K562 (cell line): ENCODE results near the gene TENM4. TPM values are rescaled to one million over a fixed set of nuclear protein-coding genes. Genes with fewer than 3 reads are reported as not detected.

Experiments used
- ATAC-seq: fragments of 200-7000 bp; cut with Tn5 transposase; 3 replicates; pipeline ENCODE4 v1.9.1; 2020; ENCODE audit warnings: moderate library complexity
- BruUV-seq: library from RNA; stranded (reverse); fragments of 400-500 nt; replicated peaks from 2 replicates; lab custom pipeline; 2021; lab: Mats Ljungman, UMichigan
- CTCF ChIA-PET: fragments of 300-600 bp; formaldehyde crosslinking; extraction: SDS; loops from one replicate; lab custom pipeline; 2021; ENCODE audit warnings: low intra/inter-chr PET ratio; lab: Yijun Ruan, JAX
- POLR2A ChIA-PET: fragments of 300-600, 350-650 bp; sonication (Branson Sonifier 250); formaldehyde crosslinking; extraction: SDS; loops from one replicate; lab custom pipeline; 2021; ENCODE audit warnings: antibody characterized with exemption, inconsistent platforms; lab: Yijun Ruan, JAX
- DNase-seq, 4 experiments: peaks; one replicate each; pipeline versions ENCODE4 v3.0.0 to v3.0.0-alpha.2; 2011 to 2018; ENCODE audit warnings: low spot score in 3 of 4, mixed read lengths in 3 of 4; ENCODE audit errors: extremely low read depth in 1 of 4
- FAIRE-seq: peaks from 2 replicates; lab custom pipeline; 2011; peaks lifted over from hg19 to GRCh38; lab: Jason Lieb, UNC
- H2AFZ ChIP-seq: 2 replicates; pipeline ENCODE4 v1.6.0; 2011; ENCODE audit warnings: low read depth, low read length, control low read depth, inconsistent platforms
- H3K27ac ChIP-seq: fragments of 200-600 bp; 3 replicates; pipeline ENCODE4 v1.8.0; 2011; ENCODE audit warnings: low read depth, mild to moderate bottlenecking, control low read depth, inconsistent platforms, low read length, moderate library complexity, mixed read lengths; ENCODE audit errors: extremely low read depth
- H3K27me3 ChIP-seq, 2 experiments: fragments of 300-600 bp in 1 of 2; 2 replicates in 1 of 2; 3 replicates in 1 of 2; pipeline versions ENCODE4 v1.6.0 to v1.8.0; 2011; ENCODE audit warnings: inconsistent platforms in 2 of 2, low read length in 2 of 2, mild to moderate bottlenecking in 1 of 2, mixed read lengths in 1 of 2, moderate library complexity in 1 of 2; ENCODE audit not compliant: control insufficient read depth in 2 of 2, insufficient read depth in 2 of 2
- H3K36me3 ChIP-seq: fragments of 300-600 bp; 3 replicates; pipeline ENCODE4 v1.8.0; 2011; ENCODE audit warnings: mild to moderate bottlenecking, low read length, inconsistent platforms; ENCODE audit not compliant: control insufficient read depth, insufficient read depth
- H3K4me1 ChIP-seq, 2 experiments: fragments of 200-600 bp in 1 of 2; replicated peaks in 1 of 2; 2 replicates in 1 of 2; 3 replicates in 1 of 2; pipeline versions ENCODE4 v1.5.1 to v1.8.0; 2011; ENCODE audit warnings: inconsistent platforms in 2 of 2, low read length in 2 of 2, mild to moderate bottlenecking in 1 of 2, mixed read lengths in 1 of 2, moderate library complexity in 1 of 2; ENCODE audit not compliant: control insufficient read depth in 2 of 2, insufficient read depth in 2 of 2
- H3K4me2 ChIP-seq: 2 replicates; pipeline ENCODE4 v1.6.1; 2011; ENCODE audit warnings: low read length, control low read depth, inconsistent platforms, mixed read lengths; ENCODE audit not compliant: insufficient read depth
- H3K4me3 ChIP-seq: fragments of 200-600 bp; sonication (generic), shearing (Covaris generic); 2 replicates; pipeline ENCODE4 v1.5.1; 2016; ENCODE audit warnings: control low read depth, inconsistent platforms
- H3K79me2 ChIP-seq: fragments of 200-600 bp; 3 replicates; pipeline ENCODE4 v1.8.0; 2011; ENCODE audit warnings: low read length, inconsistent platforms; ENCODE audit not compliant: control insufficient read depth, insufficient read depth
- H3K9ac ChIP-seq, 2 experiments: 2 replicates each; pipeline versions ENCODE4 v1.6.0 to v1.6.1; 2011; ENCODE audit warnings: low read depth in 2 of 2, low read length in 2 of 2, control low read depth in 1 of 2, inconsistent platforms in 1 of 2, mild to moderate bottlenecking in 1 of 2, mixed read lengths in 1 of 2; ENCODE audit not compliant: insufficient read depth in 1 of 2
- H3K9me1 ChIP-seq: one replicate; pipeline ENCODE4 v1.6.0; 2011; ENCODE audit warnings: inconsistent platforms, mild to moderate bottlenecking, low read length, moderate library complexity; ENCODE audit not compliant: control insufficient read depth, insufficient read depth
- H3K9me3 ChIP-seq: replicated peaks from 2 replicates; pipeline ENCODE4 v1.5.1; 2011; ENCODE audit warnings: low read depth, low read length, inconsistent platforms; ENCODE audit not compliant: control insufficient read depth, insufficient read depth
- H4K20me1 ChIP-seq: replicated peaks from 2 replicates; pipeline ENCODE4 v1.6.1; 2011; ENCODE audit warnings: low read length, inconsistent platforms, mixed read lengths; ENCODE audit not compliant: control insufficient read depth, insufficient read depth
- FOXA1 ChIP-seq: fragments of 450-650 bp; IDR thresholded peaks from 2 replicates; pipeline ENCODE4 v1.6.1; 2016; ENCODE audit warnings: mild to moderate bottlenecking, borderline replicate concordance
- HNRNPLL ChIP-seq: fragments of 200-400 bp; formaldehyde crosslinking; IDR thresholded peaks from 2 replicates; pipeline ENCODE4 v1.6.1; 2017; ENCODE audit warnings: low read length, low read depth, mild to moderate bottlenecking; ENCODE audit not compliant: poor library complexity, severe bottlenecking
- HNRNPUL1 ChIP-seq: fragments of 200-400 bp; formaldehyde crosslinking; IDR thresholded peaks from 2 replicates; pipeline ENCODE4 v1.6.1; 2017; ENCODE audit warnings: low read length
- IRF2 ChIP-seq: sonication (generic); formaldehyde crosslinking; IDR thresholded peaks from 2 replicates; pipeline ENCODE4 v1.8.1; 2022; ENCODE audit warnings: mild to moderate bottlenecking, missing genetic modification reagents
- TEAD4 ChIP-seq, 2 experiments: sonication (generic) in 1 of 2; formaldehyde crosslinking in 1 of 2; IDR thresholded peaks; 2 replicates each; pipeline versions ENCODE4 v1.6.1 to v1.8.0; 2012 to 2022; ENCODE audit warnings: borderline replicate concordance in 1 of 2, inconsistent platforms in 1 of 2, low read length in 1 of 2, mild to moderate bottlenecking in 1 of 2, missing genetic modification reagents in 1 of 2
- U2AF1 ChIP-seq: fragments of 200-400 bp; formaldehyde crosslinking; optimal IDR thresholded peaks from 2 replicates; pipeline ENCODE3; 2017; ENCODE audit warnings: mild to moderate bottlenecking, low read depth, low read length, moderate library complexity
- WGBS: fragments of 100-300 bp; shearing (Covaris generic); methylation state at CpG from one replicate; pipeline ENCODE4 v1.1.6; 2016; ENCODE audit warnings: low coverage, mixed read lengths; ENCODE audit not compliant: insufficient coverage; ENCODE audit errors: missing lambda C conversion rate; 5-methylcytosine and 5-hydroxymethylcytosine counted together
- in situ Hi-C: fragments of 300-500 bp; cut with MboI; formaldehyde crosslinking; loops from 4 replicates; pipeline ENCODE4 v1.15.0; 2018; ENCODE audit warnings: inconsistent platforms, mixed read lengths
- intact Hi-C: fragments of 100-400 bp; cut with micrococcal nuclease; formaldehyde crosslinking; loops from 2 replicates; pipeline ENCODE4 v1.14.2; 2022
- polyA plus RNA-seq, 8 experiments: library from polyadenylated mRNA; depleted of rRNA in 4 of 8; stranded (reverse) in 5 of 8; unstranded in 3 of 8; fragments of >200 nt; fragmentation: Nextera tagmentation in 2 of 8; fragmentation: Illumina TruSeq in 1 of 8; extraction: Ambion mirVana in 2 of 8; extraction: Trizol in 1 of 8; gene quantifications; 2 replicates each; pipeline versions ENCODE4 v1.2.1 to v1.2.3, GENCODE V29; 2011 to 2014; ENCODE audit warnings: inconsistent platforms in 1 of 8, missing spikeins in 1 of 8
- total RNA-seq, 7 experiments: library from RNA; depleted of rRNA in 6 of 7; stranded (reverse); fragments of >200 nt in 6 of 7; fragmentation: Illumina TruSeq in 2 of 7; extraction: Trizol in 2 of 7; gene quantifications; 2 replicates each; pipeline versions ENCODE4 v1.2.1 to v1.2.3, GENCODE V29; 2011 to 2021; ENCODE audit warnings: low replicate concordance in 1 of 7
- TF ChIP-seq, protein P1 (sequence below): fragments of 150-350 bp; IDR thresholded peaks from 2 replicates; pipeline ENCODE4 v1.6.1; 2014; ENCODE audit warnings: low read depth, mild to moderate bottlenecking, low read length, borderline replicate concordance

TENM4 gene
- total and polyA plus RNA-seq, 9 of the 15 experiments (the other 6 are each of a cell fraction or from before 2014, with no cell fraction given) = 0.16 TPM; not detected in 8

DNA sequence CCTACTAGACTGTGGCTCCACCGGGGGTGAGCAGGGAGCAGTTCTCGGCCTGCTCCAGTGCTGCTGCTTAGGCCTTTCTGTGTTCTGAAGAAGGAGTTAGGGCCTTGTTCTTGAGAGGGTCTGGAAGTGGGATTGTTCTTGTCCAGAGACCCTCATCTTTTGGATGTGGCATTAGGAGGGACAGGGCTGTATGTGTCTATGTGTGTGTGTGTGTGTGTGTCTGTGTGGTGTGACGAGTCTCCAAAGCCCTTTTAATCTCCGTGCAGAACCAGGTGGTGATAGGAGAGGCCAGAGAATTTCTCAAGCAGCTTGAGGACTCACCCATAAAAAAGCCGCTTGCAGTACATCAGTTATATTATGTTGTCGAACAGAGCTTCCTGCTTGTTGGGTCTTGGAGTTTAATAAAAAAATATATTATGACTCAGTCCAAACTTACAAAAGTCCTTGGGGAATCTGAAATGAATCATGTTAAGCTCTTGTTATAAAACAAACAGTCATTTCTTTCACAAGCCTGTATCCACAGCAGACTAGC lies 196.5 kb downstream of the TENM4 start:
- TF ChIP-seq HNRNPLL (no peak), FOXA1 (no peak), U2AF1 (no peak), IRF2 (CRISPR knock-in tag) (no peak), TEAD4 (IDR thresholded peaks at IDR 0.05; ENCODE audit: low read length) (no peak), TEAD4 (CRISPR knock-in tag; IDR thresholded peaks at IDR 0.05; ENCODE audit: borderline replicate concordance) (no peak), HNRNPUL1 (no peak)
- TF ChIP-seq, protein P1, sequence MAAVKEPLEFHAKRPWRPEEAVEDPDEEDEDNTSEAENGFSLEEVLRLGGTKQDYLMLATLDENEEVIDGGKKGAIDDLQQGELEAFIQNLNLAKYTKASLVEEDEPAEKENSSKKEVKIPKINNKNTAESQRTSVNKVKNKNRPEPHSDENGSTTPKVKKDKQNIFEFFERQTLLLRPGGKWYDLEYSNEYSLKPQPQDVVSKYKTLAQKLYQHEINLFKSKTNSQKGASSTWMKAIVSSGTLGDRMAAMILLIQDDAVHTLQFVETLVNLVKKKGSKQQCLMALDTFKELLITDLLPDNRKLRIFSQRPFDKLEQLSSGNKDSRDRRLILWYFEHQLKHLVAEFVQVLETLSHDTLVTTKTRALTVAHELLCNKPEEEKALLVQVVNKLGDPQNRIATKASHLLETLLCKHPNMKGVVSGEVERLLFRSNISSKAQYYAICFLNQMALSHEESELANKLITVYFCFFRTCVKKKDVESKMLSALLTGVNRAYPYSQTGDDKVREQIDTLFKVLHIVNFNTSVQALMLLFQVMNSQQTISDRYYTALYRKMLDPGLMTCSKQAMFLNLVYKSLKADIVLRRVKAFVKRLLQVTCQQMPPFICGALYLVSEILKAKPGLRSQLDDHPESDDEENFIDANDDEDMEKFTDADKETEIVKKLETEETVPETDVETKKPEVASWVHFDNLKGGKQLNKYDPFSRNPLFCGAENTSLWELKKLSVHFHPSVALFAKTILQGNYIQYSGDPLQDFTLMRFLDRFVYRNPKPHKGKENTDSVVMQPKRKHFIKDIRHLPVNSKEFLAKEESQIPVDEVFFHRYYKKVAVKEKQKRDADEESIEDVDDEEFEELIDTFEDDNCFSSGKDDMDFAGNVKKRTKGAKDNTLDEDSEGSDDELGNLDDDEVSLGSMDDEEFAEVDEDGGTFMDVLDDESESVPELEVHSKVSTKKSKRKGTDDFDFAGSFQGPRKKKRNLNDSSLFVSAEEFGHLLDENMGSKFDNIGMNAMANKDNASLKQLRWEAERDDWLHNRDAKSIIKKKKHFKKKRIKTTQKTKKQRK = no peak
- TF ChIP-seq, all 486 proteins: peak for 0
- no TSS peak for BruUV-seq
- ChIA-PET CTCF (no interaction called here), POLR2A (no interaction called here)
- no peaks in the 10 kb centered on the region for H4K20me1 ChIP-seq
- intact Hi-C loops (no loop called here), in situ Hi-C loops (no loop called here)
- H3K4me1 ChIP-seq = no peaks in the 10 kb centered on the region
- H3K27me3 ChIP-seq = peaks cover 0 to 14% of the 10 kb centered on the region in 2 experiments; a peak in 1 of 5 replicates
- H3K79me2 ChIP-seq = no peaks in the 10 kb centered on the region
- H3K4me3 ChIP-seq = no peak overlapping the region
- H3K9ac ChIP-seq = no peak overlapping the region
- no peaks in the 10 kb centered on the region for H3K36me3 ChIP-seq
- no peaks in the 10 kb centered on the region for H3K9me3 ChIP-seq
- no peaks in the 10 kb centered on the region for H3K9me1 ChIP-seq
- 1% methylated on average over 6 of the region's 6 CpGs for WGBS
- H3K4me2 ChIP-seq = no peak overlapping the region
- no peak for DNase-seq
- H2AFZ ChIP-seq = no peak overlapping the region
- no peak for ATAC-seq
- H3K27ac ChIP-seq = no peak overlapping the region
- FAIRE-seq = no peak
